HEK293 (cell line): Measurements from ENCODE around the gene TCEAL4.

Experiments used
- EGR2 ChIP-seq: fragments of 450-650 bp; formaldehyde crosslinking; IDR thresholded peaks from 2 replicates; pipeline ENCODE4 v1.5.1; 2016; ENCODE audit warnings: low read depth, missing biosample characterization, missing genetic modification characterization
- GLI2 ChIP-seq: fragments of 450-650 bp; formaldehyde crosslinking; IDR thresholded peaks from 2 replicates; pipeline ENCODE4; 2017; ENCODE audit warnings: missing biosample characterization, missing genetic modification characterization, low read depth, borderline replicate concordance
- GLIS1 ChIP-seq: fragments of 450-650 bp; formaldehyde crosslinking; IDR thresholded peaks from 2 replicates; pipeline ENCODE4 v1.5.1; 2016; ENCODE audit warnings: missing biosample characterization, missing genetic modification characterization
- GLIS2 ChIP-seq: fragments of 450-650 bp; formaldehyde crosslinking; IDR thresholded peaks from 2 replicates; pipeline ENCODE4 v1.5.1; 2016; ENCODE audit warnings: missing biosample characterization, missing genetic modification characterization
- IKZF3 ChIP-seq: fragments of 450-650 bp; IDR thresholded peaks from 2 replicates; pipeline ENCODE4 v1.5.0; 2018; ENCODE audit warnings: missing biosample characterization, mild to moderate bottlenecking, missing genetic modification characterization, moderate library complexity
- MYNN ChIP-seq: fragments of 450-650 bp; formaldehyde crosslinking; IDR thresholded peaks from 2 replicates; pipeline ENCODE4 v1.5.1; 2016; ENCODE audit warnings: missing biosample characterization, missing genetic modification characterization, borderline replicate concordance
- PRDM4 ChIP-seq: fragments of 450-650 bp; formaldehyde crosslinking; IDR thresholded peaks from 2 replicates; pipeline ENCODE4 v1.5.1; 2017; ENCODE audit warnings: missing biosample characterization, missing genetic modification characterization
- PRDM6 ChIP-seq: fragments of 450-650 bp; formaldehyde crosslinking; IDR thresholded peaks from 2 replicates; pipeline ENCODE4 v1.5.1; 2017; ENCODE audit warnings: missing biosample characterization, missing genetic modification characterization
- RBAK ChIP-seq: fragments of 450-650 bp; formaldehyde crosslinking; IDR thresholded peaks from 2 replicates; pipeline ENCODE4 v1.5.1; 2016; ENCODE audit warnings: missing biosample characterization, missing genetic modification characterization
- SP7 ChIP-seq: fragments of 450-650 bp; formaldehyde crosslinking; IDR thresholded peaks from 2 replicates; pipeline ENCODE4 v1.5.1; 2016; ENCODE audit warnings: missing biosample characterization, missing genetic modification characterization
- ZBTB6 ChIP-seq: fragments of 450-650 bp; formaldehyde crosslinking; IDR thresholded peaks from 2 replicates; pipeline ENCODE4 v1.5.1; 2017; ENCODE audit warnings: missing biosample characterization, missing genetic modification characterization
- ZFP69B ChIP-seq: fragments of 450-650 bp; formaldehyde crosslinking; IDR thresholded peaks from 2 replicates; pipeline ENCODE4 v1.5.1; 2016; ENCODE audit warnings: missing biosample characterization, missing genetic modification characterization
- ZIC2 ChIP-seq: fragments of 450-650 bp; formaldehyde crosslinking; IDR thresholded peaks from 2 replicates; pipeline ENCODE4 v1.5.1; 2016; ENCODE audit warnings: missing biosample characterization, missing genetic modification characterization
- ZNF132 ChIP-seq: fragments of 450-650 bp; formaldehyde crosslinking; IDR thresholded peaks from 2 replicates; pipeline ENCODE4 v1.5.1; 2017; ENCODE audit warnings: missing biosample characterization, missing genetic modification characterization, borderline replicate concordance
- ZNF138 ChIP-seq: fragments of 450-650 bp; formaldehyde crosslinking; IDR thresholded peaks from 2 replicates; pipeline ENCODE4 v1.5.1; 2016; ENCODE audit warnings: missing biosample characterization, missing genetic modification characterization, borderline replicate concordance
- ZNF202 ChIP-seq: fragments of 450-650 bp; formaldehyde crosslinking; IDR thresholded peaks from 2 replicates; pipeline ENCODE4 v1.5.1; 2016; ENCODE audit warnings: missing biosample characterization, missing genetic modification characterization, borderline replicate concordance
- ZNF211 ChIP-seq: fragments of 450-650 bp; formaldehyde crosslinking; IDR thresholded peaks from 2 replicates; pipeline ENCODE4 v1.5.1; 2016; ENCODE audit warnings: low read depth, missing biosample characterization, missing genetic modification characterization
- ZNF48 ChIP-seq: fragments of 450-650 bp; formaldehyde crosslinking; IDR thresholded peaks from 2 replicates; pipeline ENCODE4 v1.5.1; 2016; ENCODE audit warnings: missing biosample characterization, missing genetic modification characterization
- ZNF600 ChIP-seq: fragments of 450-650 bp; formaldehyde crosslinking; IDR thresholded peaks from 2 replicates; pipeline ENCODE4 v1.5.1; 2016; ENCODE audit warnings: missing biosample characterization, missing genetic modification characterization
- ZNF654 ChIP-seq: fragments of 450-650 bp; formaldehyde crosslinking; IDR thresholded peaks from 2 replicates; pipeline ENCODE4 v1.5.1; 2016; ENCODE audit warnings: low read depth, missing biosample characterization, missing genetic modification characterization
- ZNF664 ChIP-seq: fragments of 450-650 bp; formaldehyde crosslinking; IDR thresholded peaks from 2 replicates; pipeline ENCODE4 v1.5.1; 2016; ENCODE audit warnings: missing biosample characterization, missing genetic modification characterization
- ZNF692 ChIP-seq: fragments of 450-650 bp; formaldehyde crosslinking; IDR thresholded peaks from 2 replicates; pipeline ENCODE4 v1.5.1; 2016; ENCODE audit warnings: missing biosample characterization, missing genetic modification characterization
- TF ChIP-seq, protein P1 (sequence below): fragments of 450-650 bp; formaldehyde crosslinking; IDR thresholded peaks from 2 replicates; pipeline ENCODE4; 2016; ENCODE audit warnings: missing biosample characterization, missing genetic modification characterization
- TF ChIP-seq, protein P2 (sequence below): fragments of 450-650 bp; formaldehyde crosslinking; IDR thresholded peaks from 2 replicates; pipeline ENCODE4 v1.5.1; 2017; ENCODE audit warnings: missing biosample characterization, missing genetic modification characterization
- TF ChIP-seq, protein P3 (sequence below): fragments of 450-650 bp; formaldehyde crosslinking; IDR thresholded peaks from 2 replicates; pipeline ENCODE4 v1.5.1; 2016; ENCODE audit warnings: missing biosample characterization, missing genetic modification characterization

The TCEAL4 gene

DNA sequence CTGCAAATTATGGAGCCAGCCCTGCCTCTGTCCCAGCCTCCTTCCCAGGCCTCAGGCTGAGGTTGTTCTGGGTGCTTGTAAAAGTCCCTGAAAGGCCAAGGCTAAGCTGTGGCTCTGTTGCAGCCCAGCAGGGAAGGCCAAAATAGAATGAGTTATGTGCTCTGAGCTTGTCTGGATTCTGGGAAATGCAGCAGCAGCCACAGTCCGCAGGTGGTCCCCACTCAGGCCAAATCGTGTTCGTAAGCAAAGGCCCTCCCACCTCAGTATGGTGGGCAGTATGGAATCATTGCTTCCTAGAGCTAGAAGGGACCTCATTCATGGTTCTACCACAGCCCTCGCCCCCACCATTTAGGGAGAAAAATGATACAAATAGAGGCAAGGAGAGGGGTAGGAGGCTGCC, 38.8 kb downstream of the TCEAL4 start (continued):
- TF ChIP-seq PRDM6 (tag by site-specific recombination): no peak
- TF ChIP-seq IKZF3 (tag by site-specific recombination): 0 out of 2 replicates have a peak, but pooled peaks have one; percentile 27
- peak; percentile 86 for TF ChIP-seq ZIC2 (tag by site-specific recombination)
- peak; percentile 85 for TF ChIP-seq EGR2 (tag by site-specific recombination)
- TF ChIP-seq ZNF132: no peak
- TF ChIP-seq MYNN (tag by site-specific recombination): peak; percentile 22; the same call in 1 of the 2 replicates
- TF ChIP-seq ZFP69B (tag by site-specific recombination): peak; percentile 49; the same call in 1 of the 2 replicates
- TF ChIP-seq ZNF600 (tag by site-specific recombination): peak; percentile 89
- TF ChIP-seq SP7 (tag by site-specific recombination): 0 out of 2 replicates have a peak, but pooled peaks have one; percentile 19
- TF ChIP-seq ZBTB6 (tag by site-specific recombination): 0 out of 2 replicates have a peak, but pooled peaks have one; percentile 50
- TF ChIP-seq, protein P1, sequence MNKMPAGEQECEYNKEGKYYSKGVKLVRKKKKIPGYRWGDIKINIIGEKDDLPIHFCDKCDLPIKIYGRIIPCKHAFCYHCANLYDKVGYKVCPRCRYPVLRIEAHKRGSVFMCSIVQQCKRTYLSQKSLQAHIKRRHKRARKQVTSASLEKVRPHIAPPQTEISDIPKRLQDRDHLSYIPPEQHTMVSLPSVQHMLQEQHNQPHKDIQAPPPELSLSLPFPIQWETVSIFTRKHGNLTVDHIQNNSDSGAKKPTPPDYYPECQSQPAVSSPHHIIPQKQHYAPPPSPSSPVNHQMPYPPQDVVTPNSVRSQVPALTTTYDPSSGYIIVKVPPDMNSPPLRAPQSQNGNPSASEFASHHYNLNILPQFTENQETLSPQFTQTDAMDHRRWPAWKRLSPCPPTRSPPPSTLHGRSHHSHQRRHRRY (tag by site-specific recombination): no peak
- peak; percentile 57; the same call in 1 of the 2 replicates for TF ChIP-seq GLIS1 (tag by site-specific recombination)
- no peak for TF ChIP-seq ZNF664 (tag by site-specific recombination)
- TF ChIP-seq ZNF692 (tag by site-specific recombination): peak; percentile 64; the same call in 1 of the 2 replicates
- no peak for TF ChIP-seq ZNF202
- TF ChIP-seq GLI2 (tag by site-specific recombination): no peak
- TF ChIP-seq, protein P2, sequence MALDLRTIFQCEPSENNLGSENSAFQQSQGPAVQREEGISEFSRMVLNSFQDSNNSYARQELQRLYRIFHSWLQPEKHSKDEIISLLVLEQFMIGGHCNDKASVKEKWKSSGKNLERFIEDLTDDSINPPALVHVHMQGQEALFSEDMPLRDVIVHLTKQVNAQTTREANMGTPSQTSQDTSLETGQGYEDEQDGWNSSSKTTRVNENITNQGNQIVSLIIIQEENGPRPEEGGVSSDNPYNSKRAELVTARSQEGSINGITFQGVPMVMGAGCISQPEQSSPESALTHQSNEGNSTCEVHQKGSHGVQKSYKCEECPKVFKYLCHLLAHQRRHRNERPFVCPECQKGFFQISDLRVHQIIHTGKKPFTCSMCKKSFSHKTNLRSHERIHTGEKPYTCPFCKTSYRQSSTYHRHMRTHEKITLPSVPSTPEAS (tag by site-specific recombination): no peak
- TF ChIP-seq ZNF211 (tag by site-specific recombination): no peak
- TF ChIP-seq, protein P3, sequence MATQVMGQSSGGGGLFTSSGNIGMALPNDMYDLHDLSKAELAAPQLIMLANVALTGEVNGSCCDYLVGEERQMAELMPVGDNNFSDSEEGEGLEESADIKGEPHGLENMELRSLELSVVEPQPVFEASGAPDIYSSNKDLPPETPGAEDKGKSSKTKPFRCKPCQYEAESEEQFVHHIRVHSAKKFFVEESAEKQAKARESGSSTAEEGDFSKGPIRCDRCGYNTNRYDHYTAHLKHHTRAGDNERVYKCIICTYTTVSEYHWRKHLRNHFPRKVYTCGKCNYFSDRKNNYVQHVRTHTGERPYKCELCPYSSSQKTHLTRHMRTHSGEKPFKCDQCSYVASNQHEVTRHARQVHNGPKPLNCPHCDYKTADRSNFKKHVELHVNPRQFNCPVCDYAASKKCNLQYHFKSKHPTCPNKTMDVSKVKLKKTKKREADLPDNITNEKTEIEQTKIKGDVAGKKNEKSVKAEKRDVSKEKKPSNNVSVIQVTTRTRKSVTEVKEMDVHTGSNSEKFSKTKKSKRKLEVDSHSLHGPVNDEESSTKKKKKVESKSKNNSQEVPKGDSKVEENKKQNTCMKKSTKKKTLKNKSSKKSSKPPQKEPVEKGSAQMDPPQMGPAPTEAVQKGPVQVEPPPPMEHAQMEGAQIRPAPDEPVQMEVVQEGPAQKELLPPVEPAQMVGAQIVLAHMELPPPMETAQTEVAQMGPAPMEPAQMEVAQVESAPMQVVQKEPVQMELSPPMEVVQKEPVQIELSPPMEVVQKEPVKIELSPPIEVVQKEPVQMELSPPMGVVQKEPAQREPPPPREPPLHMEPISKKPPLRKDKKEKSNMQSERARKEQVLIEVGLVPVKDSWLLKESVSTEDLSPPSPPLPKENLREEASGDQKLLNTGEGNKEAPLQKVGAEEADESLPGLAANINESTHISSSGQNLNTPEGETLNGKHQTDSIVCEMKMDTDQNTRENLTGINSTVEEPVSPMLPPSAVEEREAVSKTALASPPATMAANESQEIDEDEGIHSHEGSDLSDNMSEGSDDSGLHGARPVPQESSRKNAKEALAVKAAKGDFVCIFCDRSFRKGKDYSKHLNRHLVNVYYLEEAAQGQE: no peak
- TF ChIP-seq ZNF48: no peak
- peak; percentile 61; the same call in 1 of the 2 replicates for TF ChIP-seq GLIS2 (tag by site-specific recombination)
- TF ChIP-seq ZNF138: no peak
- TF ChIP-seq PRDM4 (tag by site-specific recombination): no peak
- TF ChIP-seq RBAK (tag by site-specific recombination): no peak
- TF ChIP-seq ZNF654 (tag by site-specific recombination): no peak
